NCI-H1436 (cell line): ENCODE measurements around the gene CNOT8.

ENCODE experiments used
- DNase-seq: peaks from one replicate; lab custom pipeline; 2025; lab: John Stamatoyannopoulos, UW

CNOT8 gene

DNA sequence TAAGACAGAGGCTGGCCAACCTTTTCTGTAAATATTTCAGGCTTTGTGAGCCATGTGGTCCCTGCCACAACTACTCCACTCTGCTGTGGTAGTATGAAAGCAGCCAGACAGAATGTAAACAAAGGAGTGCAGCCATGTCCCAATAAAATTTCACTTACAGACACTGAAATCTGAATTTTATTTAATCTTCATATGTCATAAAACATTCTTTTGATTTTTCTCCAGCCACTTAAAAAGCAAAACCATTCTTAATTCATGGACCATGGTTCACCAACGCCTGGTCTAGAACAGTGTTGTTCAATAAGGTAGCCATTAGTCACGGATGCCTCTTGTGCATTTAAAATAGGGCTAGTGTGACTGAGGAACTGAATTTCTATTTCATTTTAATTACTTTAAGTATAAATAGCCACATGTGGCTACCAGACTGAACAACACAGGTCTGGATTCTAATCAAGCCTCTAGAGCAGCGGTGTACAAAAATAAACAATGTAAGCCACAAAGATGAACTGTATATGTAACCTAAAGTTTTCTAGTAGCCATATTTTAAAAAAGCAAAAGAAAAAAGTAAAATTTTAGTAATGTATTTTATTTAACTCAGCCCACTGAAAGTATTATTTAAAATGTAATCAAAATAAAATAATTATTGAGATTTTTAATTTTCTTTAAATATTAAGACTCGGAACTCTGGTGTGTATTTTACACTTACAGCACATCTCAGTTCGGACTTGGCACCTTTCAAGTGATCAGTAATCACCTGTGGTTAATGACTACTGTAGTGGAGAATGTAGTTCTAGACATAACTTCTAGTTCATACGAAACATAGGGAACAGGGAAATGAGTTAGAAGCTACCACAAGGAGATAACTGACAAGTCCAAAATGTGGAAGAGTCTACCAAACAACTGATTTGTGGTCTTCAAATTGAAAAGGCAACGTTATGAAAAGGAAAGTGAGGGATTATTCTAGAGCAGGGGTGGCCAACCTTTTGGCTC is 65.3 kb downstream of the CNOT8 start:
- DNase-seq: no peak
